PC-9 (cell line): ENCODE measurements around the gene ZNF524. TPM values are rescaled to one million over a fixed set of nuclear protein-coding genes. Genes with fewer than 3 reads are reported as not detected.

Source experiments
- BruUV-seq: library from RNA; stranded (reverse); fragments of 400-500 nt; replicated peaks from 2 replicates; lab custom pipeline; 2021; lab: Mats Ljungman, UMichigan
- CTCF ChIA-PET: fragments of 300-600 bp; sonication (Branson Sonifier 250); formaldehyde crosslinking; loops from one replicate; lab custom pipeline; 2022; ENCODE audit warnings: antibody characterized with exemption; lab: Charles Lee
- POLR2A ChIA-PET: fragments of 300-600 bp; sonication (Branson Sonifier 250); formaldehyde crosslinking; loops from one replicate; lab custom pipeline; 2022; ENCODE audit warnings: antibody characterized with exemption; ENCODE audit not compliant: unreplicated experiment; lab: Charles Lee
- DNase-seq, 2 experiments: peaks; one replicate each; pipeline versions ENCODE4 v3.0.0 to v3.0.0-alpha.2; 2015 to 2022; ENCODE audit warnings: mixed read lengths in 1 of 2
- H2AFZ ChIP-seq: fragments of 200-600 bp; sonication (generic); 2 replicates; pipeline ENCODE4 v1.8.1; 2017; ENCODE audit warnings: antibody characterized with exemption
- H3F3A ChIP-seq: fragments of 200-600 bp; sonication (generic); 2 replicates; pipeline ENCODE4 v1.8.1; 2017; ENCODE audit warnings: antibody characterized with exemption, mild to moderate bottlenecking, low read depth; ENCODE audit not compliant: insufficient read depth
- H3K27ac ChIP-seq: fragments of 200-600 bp; sonication (generic); 2 replicates; pipeline ENCODE4 v1.6.1; 2016; ENCODE audit warnings: mixed run types
- H3K27me3 ChIP-seq: fragments of 200-600 bp; sonication (generic); 2 replicates; pipeline ENCODE4 v1.6.1; 2016; ENCODE audit warnings: low read depth, mixed run types; ENCODE audit not compliant: insufficient read depth
- H3K36me3 ChIP-seq: fragments of 200-600 bp; sonication (generic); 2 replicates; pipeline ENCODE4 v1.6.1; 2016; ENCODE audit warnings: low read depth, mixed run types
- H3K4me1 ChIP-seq: fragments of 200-600 bp; sonication (generic); replicated peaks from 2 replicates; pipeline ENCODE4 v1.6.1; 2016; ENCODE audit warnings: mixed run types; ENCODE audit not compliant: insufficient read depth
- H3K4me2 ChIP-seq: fragments of 200-600 bp; sonication (generic); 2 replicates; pipeline ENCODE4 v1.6.1; 2017; ENCODE audit warnings: mixed run types
- H3K4me3 ChIP-seq: fragments of 200-600 bp; sonication (generic); 2 replicates; pipeline ENCODE4 v1.6.1; 2016; ENCODE audit warnings: mixed run types
- H3K79me2 ChIP-seq: fragments of 200-600 bp; sonication (generic); 2 replicates; pipeline ENCODE4 v1.6.1; 2017; ENCODE audit warnings: low read depth, mixed run types
- H3K9me2 ChIP-seq: fragments of 200-600 bp; sonication (generic); 2 replicates; pipeline ENCODE4 v1.8.1; 2017; ENCODE audit warnings: mild to moderate bottlenecking; ENCODE audit not compliant: insufficient read depth
- H3K9me3 ChIP-seq: fragments of 200-600 bp; sonication (generic); 2 replicates; pipeline ENCODE4 v1.8.1; 2016; ENCODE audit warnings: low read depth; ENCODE audit not compliant: insufficient read depth
- H4K20me1 ChIP-seq: fragments of 200-600 bp; sonication (generic); 2 replicates; pipeline ENCODE4 v1.8.1; 2017; ENCODE audit not compliant: insufficient read depth
- CTCF ChIP-seq: fragments of 200-600 bp; sonication (generic); conservative IDR thresholded peaks from 2 replicates; pipeline ENCODE4 v1.6.1; 2017; ENCODE audit warnings: mixed run types, antibody characterized with exemption, mild to moderate bottlenecking, moderate library complexity
- EZH2 ChIP-seq: fragments of 200-600 bp; sonication (generic); IDR thresholded peaks from 2 replicates; pipeline ENCODE4 v1.8.0; 2017; ENCODE audit warnings: antibody characterized with exemption, low read depth
- intact Hi-C: fragments of 100-400 bp; cut with micrococcal nuclease; formaldehyde crosslinking; loops from one replicate; pipeline ENCODE4 v1.10.0; 2022; ENCODE audit not compliant: unreplicated experiment
- total RNA-seq: library from RNA; stranded (reverse); gene quantifications from 2 replicates; pipeline ENCODE4 v1.2.3, GENCODE V29; 2021

Gene ZNF524
- total RNA-seq, 1 experiment from 2014 or later: 30.0 TPM

GRCh38 chr19:55623130-55623529 lies 23.0 kb downstream of the ZNF524 start:
- Histone ChIP-seq H4K20me1 (peaks cover 10% of the 10 kb centered on the region), H3K4me1 (peaks cover 14% of the 10 kb centered on the region), H3K27ac (no peak overlapping the region), H3K4me2 (peak overlapping the region; percentile 58; the same call in 1 of the 2 replicates), H3K4me3 (no peak overlapping the region), H3K9me2 (no peaks in the 10 kb centered on the region), H3K9me3 (no peaks in the 10 kb centered on the region), H3K79me2 (no peaks in the 10 kb centered on the region), H3K36me3 (no peaks in the 10 kb centered on the region), H3K27me3 (no peaks in the 10 kb centered on the region), H2AFZ (no peak overlapping the region), H3F3A (peaks cover 32% of the 10 kb centered on the region)
- ChIA-PET POLR2A (interaction anchor here (0.7 kb wide), 1 partner anchor 16 kb away, joined by 9 read pairs; no protein-coding TSS in a partner anchor), CTCF (no interaction called here)
- intact Hi-C loops: no loop called here
- no peak for DNase-seq
- no TSS peak for BruUV-seq
- no peak for TF ChIP-seq EZH2
- TF ChIP-seq CTCF: no peak

GRCh38 chr19:55623561-55623960 lies 23.5 kb downstream of the ZNF524 start:
- Histone ChIP-seq H3K79me2 (no peaks in the 10 kb centered on the region), H3K36me3 (no peaks in the 10 kb centered on the region), H4K20me1 (peaks cover 10% of the 10 kb centered on the region), H3K4me1 (peaks cover 14% of the 10 kb centered on the region), H3F3A (peaks cover 29% of the 10 kb centered on the region), H3K9me3 (no peaks in the 10 kb centered on the region), H3K9me2 (no peaks in the 10 kb centered on the region), H3K27ac (no peak overlapping the region), H3K27me3 (no peaks in the 10 kb centered on the region), H3K4me2 (peak overlapping the region; percentile 58), H2AFZ (no peak overlapping the region), H3K4me3 (peak overlapping the region; percentile 44; the same call in 1 of the 2 replicates)
- no peak for TF ChIP-seq CTCF
- TSS peak; percentile 63 for BruUV-seq
- ChIA-PET CTCF (no interaction called here), POLR2A (no interaction called here)
- DNase-seq: peak in 1 of 2 experiments; percentile 20
- intact Hi-C loops: no loop called here

DNA sequence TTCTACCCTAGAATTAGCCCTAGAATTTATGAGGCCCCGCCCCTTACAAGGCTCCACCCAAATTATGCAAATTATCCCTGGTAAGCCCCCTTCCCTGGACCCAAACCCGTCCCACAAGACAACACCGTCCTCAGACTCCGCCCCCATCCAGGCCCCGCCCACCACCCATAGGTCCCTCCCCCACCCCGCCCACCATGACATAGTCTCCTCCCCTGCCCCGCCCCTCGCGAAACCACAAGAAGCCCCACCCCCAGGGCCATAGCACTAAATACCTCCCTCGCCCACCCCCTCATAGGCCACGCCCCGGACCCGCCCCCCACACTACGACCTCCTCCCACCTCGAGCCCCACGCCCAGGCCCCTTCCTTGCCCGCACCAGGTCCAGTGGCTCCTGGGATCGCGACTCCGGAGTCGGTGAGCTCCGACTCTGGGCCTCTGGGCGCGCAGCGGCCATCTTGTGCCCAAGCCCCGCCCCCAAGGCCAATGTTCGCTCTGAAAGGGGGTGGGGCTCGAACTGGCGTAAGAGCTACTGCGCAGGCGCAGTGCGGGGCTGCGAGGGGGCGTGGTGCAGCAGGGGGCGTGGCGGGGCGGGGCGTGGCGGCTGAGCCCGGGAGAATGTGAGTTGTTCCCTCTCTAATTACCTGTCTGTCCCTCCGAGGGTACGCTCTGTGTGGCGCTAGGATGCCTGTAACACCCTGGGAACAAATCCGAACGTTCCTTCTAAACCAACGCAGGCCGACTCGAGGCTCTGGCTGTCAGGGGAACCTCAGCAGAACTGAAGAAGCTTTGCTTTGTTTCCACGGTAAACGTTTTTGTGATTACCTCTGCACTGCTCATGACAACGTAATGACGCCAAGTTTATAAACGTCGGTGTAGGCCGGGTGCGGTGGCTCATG lies 24.3 kb downstream of the ZNF524 start, which contains the start of gene ZNF784:
Gene ZNF784 (minus strand): TSS at position 458 of the 895 bp plus-strand sequence. CDS start 5 bp downstream, at position 453.
- intact Hi-C loops: loop anchor here (1.0 kb wide), 3 partner anchors 19 to 107 kb away; partner anchors contain the start of gene ZNF865
- Histone ChIP-seq H4K20me1 (peaks cover 10% of the 10 kb centered on the region), H3K9me2 (no peaks in the 10 kb centered on the region), H2AFZ (peak within 1 kb of the TSS; percentile 88), H3K4me1 (peaks cover 14% of the 10 kb centered on the region), H3K27ac (peak within 1 kb of the TSS; percentile 75), H3K9me3 (no peaks in the 10 kb centered on the region), H3F3A (peaks cover 22% of the 10 kb centered on the region), H3K79me2 (no peaks in the 10 kb centered on the region), H3K4me2 (peak within 1 kb of the TSS; percentile 92), H3K36me3 (no peaks in the 10 kb centered on the region), H3K4me3 (peak within 1 kb of the TSS; percentile 62), H3K27me3 (no peaks in the 10 kb centered on the region)
- ChIA-PET CTCF (interaction anchor here (0.6 to 1.0 kb wide), 6 partner anchors 15 to 365 kb away, joined by 3 to 14 read pairs (median 6); partner anchors contain the start of gene PPP6R1), POLR2A (interaction anchor here (0.6 to 1.0 kb wide), 19 partner anchors 12 to 1151 kb away, joined by 3 to 17 read pairs (median 8); partner anchors contain the start of genes CDC42EP5, ZNF628 and ZNF865)
- peak; percentile 83 to 94 for DNase-seq
- no TSS peak for BruUV-seq
- TF ChIP-seq CTCF: no peak
- no peak for TF ChIP-seq EZH2
